ENCODE data around the gene CASKIN1.

Gene CASKIN1

GRCh38 chr16:2214719-2214968 is 18.2 kb upstream of the CASKIN1 start, which contains the start of gene PGP:
Gene PGP, minus strand, starts transcription at chr16:2214840. Its CDS starts 63 bp downstream, at chr16:2214777.
- Histone ChIP-seq H3K4me1 (ENCODE audit: control insufficient read depth in 1 of 2, insufficient read depth in 2 of 2, low read length in 2 of 2) (peaks cover 14 to 20% of the 10 kb centered on the region in 2 donors), H3K4me3 (ENCODE audit: low read depth in 1 of 2, low read length in 2 of 2) (peak within 1 kb of the TSS; percentile 61 to 85), H3K27me3 (ENCODE audit: low read depth, low read length) (no peaks in the 10 kb centered on the region), H3K27ac (ENCODE audit: low read length) (peak within 1 kb of the TSS; percentile 64), H3K36me3 (ENCODE audit: control insufficient read depth in 1 of 2, insufficient read depth in 2 of 2, low read length in 2 of 2) (peaks cover 0 to 6% of the 10 kb centered on the region in 2 donors), H3K9me3 (ENCODE audit: control insufficient read depth in 1 of 2, low read length in 2 of 2) (no peaks in the 10 kb centered on the region)

- Histone ChIP-seq H3K4me3 (ENCODE audit: low read depth in 1 of 2, low read length in 2 of 2) (peak overlapping the region; percentile 61 to 85), H3K4me1 (ENCODE audit: control insufficient read depth in 1 of 2, insufficient read depth in 2 of 2, low read length in 2 of 2) (peaks cover 14 to 20% of the 10 kb centered on the region in 2 donors), H3K36me3 (ENCODE audit: control insufficient read depth in 1 of 2, insufficient read depth in 2 of 2, low read length in 2 of 2) (peaks cover 3 to 6% of the 10 kb centered on the region in 2 donors), H3K27ac (ENCODE audit: low read length) (no peak overlapping the region), H3K27me3 (ENCODE audit: low read depth, low read length) (no peaks in the 10 kb centered on the region), H3K9me3 (ENCODE audit: control insufficient read depth in 1 of 2, low read length in 2 of 2) (no peaks in the 10 kb centered on the region)
These were observed 17.7 kb upstream of the CASKIN1 start for GRCh38 chr16:2213817-2214718.

DNA sequence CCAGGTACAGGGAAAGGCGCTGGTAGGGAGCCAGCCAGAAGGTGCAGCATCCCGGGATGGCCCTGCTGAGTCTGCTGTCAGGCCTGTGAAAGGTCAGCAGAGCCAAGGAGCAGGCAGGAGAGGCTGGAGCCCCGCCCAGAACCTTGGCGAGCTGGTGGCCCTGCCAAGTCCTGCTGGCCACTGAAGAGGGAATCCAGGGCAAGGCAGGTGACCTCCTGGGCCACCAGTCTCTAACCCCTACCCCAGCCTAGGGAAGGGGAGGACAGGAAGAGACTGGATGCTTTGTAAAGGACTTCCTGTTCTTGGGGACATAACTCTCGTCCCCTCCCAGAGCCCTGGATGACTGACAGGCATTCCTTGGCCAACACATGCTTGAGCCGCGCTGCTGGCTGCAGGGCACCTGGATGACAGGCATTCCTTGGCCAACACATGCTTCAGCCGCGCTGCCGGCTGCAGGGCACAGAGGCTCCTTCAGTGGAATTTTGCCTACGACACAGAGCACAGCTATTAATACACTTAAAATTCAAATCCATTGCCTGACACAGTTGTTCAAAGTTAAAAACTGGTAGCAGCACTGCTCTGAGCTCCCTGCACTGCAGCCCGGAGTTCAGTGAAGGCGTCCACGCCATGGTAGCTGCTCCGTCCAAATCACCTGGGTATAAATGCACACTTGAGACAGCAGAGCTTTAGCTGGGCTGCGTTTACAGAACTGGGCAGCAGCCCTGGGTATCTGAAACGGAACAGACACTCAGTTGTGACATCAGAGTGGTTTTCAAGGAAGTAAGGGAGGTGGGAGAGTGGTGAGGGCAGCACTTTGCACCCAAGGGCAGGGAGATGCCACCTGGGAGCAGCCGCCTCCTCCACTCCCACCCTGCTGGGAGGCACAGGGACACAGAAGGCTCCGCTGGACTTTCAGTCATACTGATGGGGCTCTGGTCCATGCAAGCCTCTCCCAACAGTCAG is 16.2 kb upstream of the CASKIN1 start:
- H3K27ac ChIP-seq (ENCODE audit: low read length): no peak overlapping the region
- no peaks in the 10 kb centered on the region for H3K27me3 ChIP-seq (ENCODE audit: low read depth, low read length)
- H3K4me3 ChIP-seq (ENCODE audit: low read depth in 1 of 2, low read length in 2 of 2): peak overlapping the region; percentile 6 to 60
- no peaks in the 10 kb centered on the region for H3K9me3 ChIP-seq (ENCODE audit: control insufficient read depth in 1 of 2, low read length in 2 of 2)
- peaks cover 6 to 18% of the 10 kb centered on the region in 2 donors for H3K36me3 ChIP-seq (ENCODE audit: control insufficient read depth in 1 of 2, insufficient read depth in 2 of 2, low read length in 2 of 2)
- H3K4me1 ChIP-seq (ENCODE audit: control insufficient read depth in 1 of 2, insufficient read depth in 2 of 2, low read length in 2 of 2): peaks cover 14 to 20% of the 10 kb centered on the region in 2 donors

GRCh38 chr16:2211923-2212347 is 15.5 kb upstream of the CASKIN1 start:
- no peaks in the 10 kb centered on the region for H3K9me3 ChIP-seq (ENCODE audit: control insufficient read depth in 1 of 2, low read length in 2 of 2)
- H3K4me3 ChIP-seq (ENCODE audit: low read depth in 1 of 2, low read length in 2 of 2): no peak overlapping the region
- H3K27ac ChIP-seq (ENCODE audit: low read length): no peak overlapping the region
- peaks cover 14 to 21% of the 10 kb centered on the region in 2 donors for H3K4me1 ChIP-seq (ENCODE audit: control insufficient read depth in 1 of 2, insufficient read depth in 2 of 2, low read length in 2 of 2)
- no peaks in the 10 kb centered on the region for H3K27me3 ChIP-seq (ENCODE audit: low read depth, low read length)
- peaks cover 6 to 20% of the 10 kb centered on the region in 2 donors for H3K36me3 ChIP-seq (ENCODE audit: control insufficient read depth in 1 of 2, insufficient read depth in 2 of 2, low read length in 2 of 2)

DNA sequence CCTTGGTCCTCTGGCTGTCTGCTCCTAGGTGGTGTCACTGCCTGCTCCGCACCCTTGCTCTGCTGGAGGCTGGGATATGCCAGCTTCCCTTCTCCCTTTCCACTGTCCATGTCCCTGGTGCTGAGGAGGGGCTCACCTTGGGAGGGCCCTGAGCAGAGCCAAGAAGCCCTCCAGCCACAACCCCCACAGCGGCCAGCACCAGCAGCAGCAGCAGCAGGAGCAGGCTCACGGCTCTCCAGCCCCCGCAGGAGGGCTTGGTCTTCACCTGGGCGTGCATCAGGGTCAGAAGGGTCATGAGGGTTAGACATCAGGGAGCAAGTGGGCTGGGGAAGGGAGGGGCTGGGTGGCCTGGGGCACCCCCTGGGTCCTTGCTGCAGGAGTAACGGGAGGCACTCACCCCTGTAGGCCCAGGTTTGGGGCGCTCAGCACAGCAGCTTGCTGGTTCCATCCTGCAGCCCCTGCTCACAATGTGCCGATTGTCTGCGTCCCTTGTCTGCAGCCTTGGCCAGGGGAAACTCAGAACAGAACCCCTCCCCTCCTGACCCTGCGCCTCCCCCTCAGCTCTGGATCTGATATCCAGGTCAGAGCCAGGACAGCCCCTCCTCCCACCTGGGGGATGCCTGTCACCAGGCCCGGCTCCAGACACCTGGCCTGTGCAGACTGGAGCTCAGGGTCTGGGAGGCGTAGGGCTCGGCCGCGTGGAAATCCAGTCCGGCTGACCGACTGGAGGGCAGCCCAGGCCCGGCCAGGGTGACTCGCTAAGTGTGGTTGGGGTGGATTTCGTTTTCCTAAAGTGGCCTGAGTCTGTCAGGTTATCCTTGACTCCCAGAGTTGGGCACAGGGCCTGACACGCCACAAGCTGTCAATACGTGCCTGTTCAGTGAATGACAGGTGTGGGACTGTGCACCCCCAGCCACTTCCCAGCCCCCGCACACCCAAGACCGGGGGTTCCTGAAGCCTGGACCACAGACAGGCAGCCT is 14.3 kb upstream of the CASKIN1 start, which contains the start of gene BRICD5:
TSS of gene BRICD5 (minus strand) at position 478 of the 980 bp plus-strand sequence. CDS start at position 448, 30 bp downstream.
- no peaks in the 10 kb centered on the region for H3K9me3 ChIP-seq (ENCODE audit: control insufficient read depth in 1 of 2, low read length in 2 of 2)
- no peak within 1 kb of the TSS for H3K4me3 ChIP-seq (ENCODE audit: low read depth in 1 of 2, low read length in 2 of 2)
- H3K36me3 ChIP-seq (ENCODE audit: control insufficient read depth in 1 of 2, insufficient read depth in 2 of 2, low read length in 2 of 2): peaks cover 6 to 20% of the 10 kb centered on the region in 2 donors
- no peaks in the 10 kb centered on the region for H3K27me3 ChIP-seq (ENCODE audit: low read depth, low read length)
- peaks cover 20 to 33% of the 10 kb centered on the region in 2 donors for H3K4me1 ChIP-seq (ENCODE audit: control insufficient read depth in 1 of 2, insufficient read depth in 2 of 2, low read length in 2 of 2)
- H3K27ac ChIP-seq (ENCODE audit: low read length): no peak within 1 kb of the TSS

- no peaks in the 10 kb centered on the region for H3K27me3 ChIP-seq (ENCODE audit: low read depth, low read length)
- no peak overlapping the region for H3K27ac ChIP-seq (ENCODE audit: low read length)
- peaks cover 20 to 33% of the 10 kb centered on the region in 2 donors for H3K4me1 ChIP-seq (ENCODE audit: control insufficient read depth in 1 of 2, insufficient read depth in 2 of 2, low read length in 2 of 2)
- no peaks in the 10 kb centered on the region for H3K9me3 ChIP-seq (ENCODE audit: control insufficient read depth in 1 of 2, low read length in 2 of 2)
- H3K36me3 ChIP-seq (ENCODE audit: control insufficient read depth in 1 of 2, insufficient read depth in 2 of 2, low read length in 2 of 2): peaks cover 6 to 20% of the 10 kb centered on the region in 2 donors
- no peak overlapping the region for H3K4me3 ChIP-seq (ENCODE audit: low read depth in 1 of 2, low read length in 2 of 2)
These were observed 13.6 kb upstream of the CASKIN1 start for GRCh38 chr16:2210009-2210332.

DNA sequence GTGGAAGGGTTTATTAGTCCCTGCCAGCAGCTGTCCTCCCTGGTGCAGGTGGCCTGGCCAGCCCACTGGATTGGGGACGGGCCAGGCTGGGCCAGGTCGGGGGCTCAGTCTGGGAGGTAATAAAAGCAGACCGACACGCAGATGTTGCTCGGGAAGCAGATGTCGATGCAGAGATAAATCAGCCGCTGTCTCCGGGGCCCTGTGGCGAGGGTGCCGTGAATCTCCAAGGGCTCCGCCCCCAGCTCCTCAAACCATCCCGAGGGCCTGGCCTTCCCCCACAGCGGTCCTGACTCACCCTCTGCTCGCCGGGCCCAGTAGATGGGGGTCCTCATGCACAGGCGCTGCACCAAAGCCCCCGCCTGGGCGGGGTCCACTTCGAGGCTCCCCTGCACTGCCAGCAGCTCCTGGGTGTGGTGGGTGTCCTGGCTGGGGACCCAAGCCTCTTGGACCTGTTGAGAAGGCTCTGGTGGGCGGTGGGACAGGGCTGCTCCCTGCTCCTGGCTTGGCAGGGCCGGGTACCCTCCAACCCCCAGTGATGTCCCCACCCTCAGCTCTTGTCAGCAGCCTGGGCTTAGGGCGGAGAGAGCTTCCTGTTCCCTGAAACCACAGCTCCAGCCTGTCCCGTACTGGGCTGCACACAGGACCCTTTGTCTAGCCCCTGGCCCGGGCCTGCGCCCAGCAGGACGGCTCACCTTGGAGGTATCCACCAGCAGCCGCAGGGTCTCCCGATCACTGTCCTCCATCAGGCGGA is 13.0 kb upstream of the CASKIN1 start:
- peaks cover 23 to 37% of the 10 kb centered on the region in 2 donors for H3K4me1 ChIP-seq (ENCODE audit: control insufficient read depth in 1 of 2, insufficient read depth in 2 of 2, low read length in 2 of 2)
- no peak overlapping the region for H3K27ac ChIP-seq (ENCODE audit: low read length)
- no peak overlapping the region for H3K4me3 ChIP-seq (ENCODE audit: low read depth in 1 of 2, low read length in 2 of 2)

GRCh38 chr16:2208772-2209171 is 12.4 kb upstream of the CASKIN1 start:
- H3K27me3 ChIP-seq (ENCODE audit: low read depth, low read length): no peaks in the 10 kb centered on the region
- peaks cover 23 to 38% of the 10 kb centered on the region in 2 donors for H3K4me1 ChIP-seq (ENCODE audit: control insufficient read depth in 1 of 2, insufficient read depth in 2 of 2, low read length in 2 of 2)
- H3K9me3 ChIP-seq (ENCODE audit: control insufficient read depth in 1 of 2, low read length in 2 of 2): no peaks in the 10 kb centered on the region
- no peak overlapping the region for H3K27ac ChIP-seq (ENCODE audit: low read length)
- peaks cover 6 to 20% of the 10 kb centered on the region in 2 donors for H3K36me3 ChIP-seq (ENCODE audit: control insufficient read depth in 1 of 2, insufficient read depth in 2 of 2, low read length in 2 of 2)
- H3K4me3 ChIP-seq (ENCODE audit: low read depth in 1 of 2, low read length in 2 of 2): no peak overlapping the region

More for the DNA sequence above, 13.0 kb upstream of the CASKIN1 start:
- Histone ChIP-seq H3K27me3 (ENCODE audit: low read depth, low read length) (no peaks in the 10 kb centered on the region), H3K9me3 (ENCODE audit: control insufficient read depth in 1 of 2, low read length in 2 of 2) (no peaks in the 10 kb centered on the region), H3K36me3 (ENCODE audit: control insufficient read depth in 1 of 2, insufficient read depth in 2 of 2, low read length in 2 of 2) (peaks cover 6 to 20% of the 10 kb centered on the region in 2 donors)

- Histone ChIP-seq H3K4me1 (ENCODE audit: control insufficient read depth in 1 of 2, insufficient read depth in 2 of 2, low read length in 2 of 2) (peaks cover 19 to 33% of the 10 kb centered on the region in 2 donors), H3K36me3 (ENCODE audit: control insufficient read depth in 1 of 2, insufficient read depth in 2 of 2, low read length in 2 of 2) (peaks cover 6 to 20% of the 10 kb centered on the region in 2 donors)
These were observed 11.9 kb upstream of the CASKIN1 start for GRCh38 chr16:2208308-2208707.

GRCh38 chr16:2207872-2208271 is 11.5 kb upstream of the CASKIN1 start:
- no peak overlapping the region for H3K4me3 ChIP-seq (ENCODE audit: low read depth in 1 of 2, low read length in 2 of 2)
- H3K27me3 ChIP-seq (ENCODE audit: low read depth, low read length): no peaks in the 10 kb centered on the region
- H3K4me1 ChIP-seq (ENCODE audit: control insufficient read depth in 1 of 2, insufficient read depth in 2 of 2, low read length in 2 of 2): peaks cover 14 to 29% of the 10 kb centered on the region in 2 donors
- H3K36me3 ChIP-seq (ENCODE audit: control insufficient read depth in 1 of 2, insufficient read depth in 2 of 2, low read length in 2 of 2): peaks cover 6 to 20% of the 10 kb centered on the region in 2 donors
- no peak overlapping the region for H3K27ac ChIP-seq (ENCODE audit: low read length)
- no peaks in the 10 kb centered on the region for H3K9me3 ChIP-seq (ENCODE audit: control insufficient read depth in 1 of 2, low read length in 2 of 2)

More at GRCh38 chr16:2208308-2208707, 11.9 kb upstream of the CASKIN1 start:
- no peaks in the 10 kb centered on the region for H3K27me3 ChIP-seq (ENCODE audit: low read depth, low read length)
- H3K9me3 ChIP-seq (ENCODE audit: control insufficient read depth in 1 of 2, low read length in 2 of 2): no peaks in the 10 kb centered on the region
- no peak overlapping the region for H3K4me3 ChIP-seq (ENCODE audit: low read depth in 1 of 2, low read length in 2 of 2)
- H3K27ac ChIP-seq (ENCODE audit: low read length): no peak overlapping the region

Measured in muscle layer of duodenum (tissue), 2 donors.